ENCODE measurements around the gene GALK2.
"Not testable (repeated sequence)": the region's sequence is repeated elsewhere in the genome, so short reads cannot be mapped to it uniquely, and the experiment has no call there.

The GALK2 gene

GRCh38 chr15:49185473-49185872 is 15.4 kb downstream of the GALK2 start:
- Histone ChIP-seq H3K36me3 (ENCODE audit: control insufficient read depth in 1 of 2, insufficient read depth in 2 of 2, low read length in 2 of 2) (no peaks in the 10 kb centered on the region), H3K4me1 (ENCODE audit: control insufficient read depth in 1 of 2, insufficient read depth in 2 of 2, low read length in 2 of 2) (peaks cover 0 to 6% of the 10 kb centered on the region in 2 donors), H3K27me3 (ENCODE audit: control insufficient read depth in 1 of 2, insufficient read depth in 2 of 2, low read length in 2 of 2) (no peaks in the 10 kb centered on the region), H3K9ac (ENCODE audit: low read depth in 1 of 2, low read length in 2 of 2) (no peak overlapping the region), H3K4me3 (ENCODE audit: low read depth in 1 of 2, low read length in 2 of 2) (no peak overlapping the region), H3K9me3 (ENCODE audit: control insufficient read depth in 1 of 2, low read length in 2 of 2) (no peaks in the 10 kb centered on the region), H3K27ac (ENCODE audit: low read depth, low read length) (no peak overlapping the region)

DNA sequence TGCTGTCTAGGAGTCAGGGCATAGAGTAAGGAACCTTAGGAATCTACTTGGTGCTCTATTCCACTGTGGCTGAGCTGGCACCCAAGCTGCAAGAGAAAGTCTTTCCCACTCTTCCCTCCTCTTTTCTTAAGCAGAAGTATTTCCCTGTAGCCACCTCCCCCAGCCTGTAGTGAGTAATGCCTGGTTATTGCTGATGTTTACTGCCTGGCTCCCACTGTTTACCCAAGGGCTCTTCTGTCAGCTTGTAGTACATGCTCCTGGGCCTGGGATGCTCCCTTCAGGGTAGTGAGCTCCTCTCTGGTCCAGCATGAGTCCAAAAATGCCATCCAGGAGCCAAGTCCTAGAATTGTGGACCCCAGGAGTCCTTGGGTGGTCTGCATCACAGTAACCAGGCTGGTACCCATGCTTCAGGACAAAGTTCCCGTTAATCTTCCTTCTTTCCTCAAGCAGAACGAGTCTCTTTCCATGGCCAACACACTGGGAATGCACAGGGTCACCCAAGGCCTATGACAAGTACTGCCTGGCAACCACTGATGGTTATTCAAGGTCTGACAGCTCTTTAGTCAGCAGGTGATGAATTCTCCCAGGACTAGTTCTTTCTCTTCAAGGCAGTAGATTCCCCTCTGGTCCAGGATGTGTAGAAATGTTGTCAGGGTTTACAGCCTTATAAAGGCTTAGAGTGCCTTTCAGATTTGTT is 17.6 kb downstream of the GALK2 start:
- Histone ChIP-seq H3K27ac (ENCODE audit: low read depth, low read length) (no peak overlapping the region), H3K9ac (ENCODE audit: low read depth in 1 of 2, low read length in 2 of 2) (no peak overlapping the region), H3K36me3 (ENCODE audit: control insufficient read depth in 1 of 2, insufficient read depth in 2 of 2, low read length in 2 of 2) (no peaks in the 10 kb centered on the region), H3K9me3 (ENCODE audit: control insufficient read depth in 1 of 2, low read length in 2 of 2) (no peaks in the 10 kb centered on the region), H3K4me1 (ENCODE audit: control insufficient read depth in 1 of 2, insufficient read depth in 2 of 2, low read length in 2 of 2) (peaks cover 0 to 6% of the 10 kb centered on the region in 2 donors), H3K4me3 (ENCODE audit: low read depth in 1 of 2, low read length in 2 of 2) (no peak overlapping the region), H3K27me3 (ENCODE audit: control insufficient read depth in 1 of 2, insufficient read depth in 2 of 2, low read length in 2 of 2) (no peaks in the 10 kb centered on the region)

- Histone ChIP-seq H3K27me3 (ENCODE audit: control insufficient read depth in 1 of 2, insufficient read depth in 2 of 2, low read length in 2 of 2) (no peaks in the 10 kb centered on the region), H3K4me1 (ENCODE audit: control insufficient read depth in 1 of 2, insufficient read depth in 2 of 2, low read length in 2 of 2) (peaks cover 0 to 6% of the 10 kb centered on the region in 2 donors), H3K9me3 (ENCODE audit: control insufficient read depth in 1 of 2, low read length in 2 of 2) (no peaks in the 10 kb centered on the region), H3K36me3 (ENCODE audit: control insufficient read depth in 1 of 2, insufficient read depth in 2 of 2, low read length in 2 of 2) (no peaks in the 10 kb centered on the region), H3K27ac (ENCODE audit: low read depth, low read length) (no peak overlapping the region), H3K4me3 (ENCODE audit: low read depth in 1 of 2, low read length in 2 of 2) (no peak overlapping the region), H3K9ac (ENCODE audit: low read depth in 1 of 2, low read length in 2 of 2) (no peak overlapping the region)
Measured at GRCh38 chr15:49188933-49189332, 18.9 kb downstream of the GALK2 start.

DNA sequence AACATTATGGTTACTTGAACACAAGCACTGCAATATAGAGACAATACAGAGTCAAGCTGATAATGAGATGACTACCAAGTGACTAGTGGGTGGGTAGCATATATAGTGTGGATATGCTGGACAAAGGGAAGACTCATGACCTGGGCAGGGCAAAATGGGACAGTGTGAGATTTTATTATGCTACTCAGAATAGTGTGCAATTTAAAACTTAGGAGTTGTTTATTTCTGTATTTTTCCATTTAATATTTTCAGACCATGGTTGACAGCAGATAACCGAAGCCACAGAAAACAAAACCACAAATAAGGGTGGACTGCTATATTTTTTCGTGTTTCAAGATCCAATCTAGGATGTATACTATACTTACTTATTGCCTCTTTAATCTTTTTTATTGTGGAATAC is 19.6 kb downstream of the GALK2 start:
- Histone ChIP-seq H3K27ac (ENCODE audit: low read depth, low read length) (no peak overlapping the region), H3K9ac (ENCODE audit: low read depth in 1 of 2, low read length in 2 of 2) (no peak overlapping the region), H3K4me1 (ENCODE audit: control insufficient read depth in 1 of 2, insufficient read depth in 2 of 2, low read length in 2 of 2) (peaks cover 0 to 6% of the 10 kb centered on the region in 2 donors), H3K36me3 (ENCODE audit: control insufficient read depth in 1 of 2, insufficient read depth in 2 of 2, low read length in 2 of 2) (no peaks in the 10 kb centered on the region), H3K9me3 (ENCODE audit: control insufficient read depth in 1 of 2, low read length in 2 of 2) (no peaks in the 10 kb centered on the region), H3K4me3 (ENCODE audit: low read depth in 1 of 2, low read length in 2 of 2) (no peak overlapping the region), H3K27me3 (ENCODE audit: control insufficient read depth in 1 of 2, insufficient read depth in 2 of 2, low read length in 2 of 2) (no peaks in the 10 kb centered on the region)

DNA sequence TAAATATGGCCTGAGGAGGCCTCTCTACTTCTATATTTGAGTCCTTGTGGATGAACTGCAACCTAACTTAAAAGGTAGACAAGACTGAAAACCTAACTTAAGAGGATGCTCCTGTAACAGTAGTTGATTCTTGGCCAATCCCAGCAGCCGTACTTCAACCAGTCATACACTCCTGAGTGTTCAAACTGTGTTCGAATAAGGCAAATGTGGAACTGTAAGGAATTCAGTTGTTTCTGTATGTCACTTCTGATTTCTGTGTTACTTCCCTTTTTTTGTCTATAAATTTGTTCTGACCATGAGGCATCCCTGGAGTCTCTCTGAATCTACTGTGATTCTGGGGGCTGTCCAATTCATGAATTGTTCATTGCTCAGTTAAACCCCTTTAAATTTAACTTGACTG is 20.5 kb downstream of the GALK2 start:
- Histone ChIP-seq H3K36me3 (ENCODE audit: control insufficient read depth in 1 of 2, insufficient read depth in 2 of 2, low read length in 2 of 2) (no peaks in the 10 kb centered on the region), H3K27me3 (ENCODE audit: control insufficient read depth in 1 of 2, insufficient read depth in 2 of 2, low read length in 2 of 2) (no peaks in the 10 kb centered on the region), H3K4me1 (ENCODE audit: control insufficient read depth in 1 of 2, insufficient read depth in 2 of 2, low read length in 2 of 2) (peaks cover 0 to 4% of the 10 kb centered on the region in 2 donors), H3K9ac (ENCODE audit: low read depth in 1 of 2, low read length in 2 of 2) (no peak overlapping the region), H3K9me3 (ENCODE audit: control insufficient read depth in 1 of 2, low read length in 2 of 2) (no peaks in the 10 kb centered on the region), H3K4me3 (ENCODE audit: low read depth in 1 of 2, low read length in 2 of 2) (no peak overlapping the region), H3K27ac (ENCODE audit: low read depth, low read length) (no peak overlapping the region)

GRCh38 chr15:49191892-49192291 is 21.8 kb downstream of the GALK2 start:
- no peak overlapping the region for H3K27ac ChIP-seq (ENCODE audit: low read depth, low read length)
- H3K36me3 ChIP-seq (ENCODE audit: control insufficient read depth in 1 of 2, insufficient read depth in 2 of 2, low read length in 2 of 2), result no peaks in the 10 kb centered on the region
- no peak overlapping the region for H3K9ac ChIP-seq (ENCODE audit: low read depth in 1 of 2, low read length in 2 of 2)
- no peaks in the 10 kb centered on the region for H3K4me1 ChIP-seq (ENCODE audit: control insufficient read depth in 1 of 2, insufficient read depth in 2 of 2, low read length in 2 of 2)
- no peak overlapping the region for H3K4me3 ChIP-seq (ENCODE audit: low read depth in 1 of 2, low read length in 2 of 2)
- H3K27me3 ChIP-seq (ENCODE audit: control insufficient read depth in 1 of 2, insufficient read depth in 2 of 2, low read length in 2 of 2), result no peaks in the 10 kb centered on the region
- no peaks in the 10 kb centered on the region for H3K9me3 ChIP-seq (ENCODE audit: control insufficient read depth in 1 of 2, low read length in 2 of 2)

DNA sequence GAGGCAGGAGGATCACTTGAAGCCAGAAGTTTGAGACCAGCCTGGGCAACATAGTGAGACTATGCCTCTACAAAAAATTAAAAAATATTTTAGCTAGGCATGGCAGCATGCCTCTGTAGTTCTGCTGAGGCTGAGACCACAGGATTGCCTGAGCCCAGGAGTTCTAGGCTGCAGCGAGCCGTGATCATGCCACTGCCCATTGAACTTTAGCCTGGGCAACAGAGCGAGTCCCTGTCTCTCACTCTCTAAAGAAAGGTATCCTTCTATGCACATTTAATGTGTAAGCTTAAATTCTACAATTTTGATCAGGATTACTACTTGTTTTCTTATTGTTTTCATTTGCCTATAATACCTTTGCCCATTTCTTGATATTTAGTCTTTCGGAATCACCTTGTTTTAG is 26.8 kb downstream of the GALK2 start:
- Histone ChIP-seq H3K27ac (ENCODE audit: low read depth, low read length) (no peak overlapping the region), H3K9ac (ENCODE audit: low read depth in 1 of 2, low read length in 2 of 2) (no peak overlapping the region), H3K4me1 (ENCODE audit: control insufficient read depth in 1 of 2, insufficient read depth in 2 of 2, low read length in 2 of 2) (peaks cover 0 to 4% of the 10 kb centered on the region in 2 donors), H3K36me3 (ENCODE audit: control insufficient read depth in 1 of 2, insufficient read depth in 2 of 2, low read length in 2 of 2) (no peaks in the 10 kb centered on the region), H3K27me3 (ENCODE audit: control insufficient read depth in 1 of 2, insufficient read depth in 2 of 2, low read length in 2 of 2) (no peaks in the 10 kb centered on the region), H3K4me3 (ENCODE audit: low read depth in 1 of 2, low read length in 2 of 2) (no peak overlapping the region), H3K9me3 (ENCODE audit: control insufficient read depth in 1 of 2, low read length in 2 of 2) (no peaks in the 10 kb centered on the region)

GRCh38 chr15:49199666-49200065 is 29.6 kb downstream of the GALK2 start:
- peaks cover 0 to 7% of the 10 kb centered on the region in 2 donors for H3K36me3 ChIP-seq (ENCODE audit: control insufficient read depth in 1 of 2, insufficient read depth in 2 of 2, low read length in 2 of 2)
- H3K9me3 ChIP-seq (ENCODE audit: control insufficient read depth in 1 of 2, low read length in 2 of 2), result no peaks in the 10 kb centered on the region
- no peak overlapping the region for H3K4me3 ChIP-seq (ENCODE audit: low read depth in 1 of 2, low read length in 2 of 2)
- H3K4me1 ChIP-seq (ENCODE audit: control insufficient read depth in 1 of 2, insufficient read depth in 2 of 2, low read length in 2 of 2), result peaks cover 0 to 4% of the 10 kb centered on the region in 2 donors
- H3K27me3 ChIP-seq (ENCODE audit: control insufficient read depth in 1 of 2, insufficient read depth in 2 of 2, low read length in 2 of 2), result no peaks in the 10 kb centered on the region
- no peak overlapping the region for H3K27ac ChIP-seq (ENCODE audit: low read depth, low read length)
- no peak overlapping the region for H3K9ac ChIP-seq (ENCODE audit: low read depth in 1 of 2, low read length in 2 of 2)

DNA sequence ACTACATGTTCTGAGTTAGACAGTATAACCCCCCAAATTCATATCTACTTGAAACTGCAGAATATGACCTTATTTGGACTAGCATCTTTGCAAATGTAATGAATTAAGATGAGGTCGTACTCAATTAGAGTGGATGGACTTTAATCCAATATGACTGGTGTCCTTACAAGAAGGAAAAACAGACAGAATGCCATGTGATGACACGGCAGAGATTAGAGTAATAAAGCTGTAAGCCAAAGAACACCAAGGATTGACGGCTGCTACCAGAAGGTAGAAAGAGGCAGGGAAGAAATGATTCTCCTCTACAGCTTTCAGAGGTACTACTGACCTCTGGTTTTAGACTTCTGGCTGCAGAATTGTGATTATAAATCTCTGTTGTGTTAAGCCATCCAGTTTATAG is 30.3 kb downstream of the GALK2 start:
- Histone ChIP-seq H3K27ac (ENCODE audit: low read depth, low read length) (no peak overlapping the region), H3K4me1 (ENCODE audit: control insufficient read depth in 1 of 2, insufficient read depth in 2 of 2, low read length in 2 of 2) (peaks cover 0 to 4% of the 10 kb centered on the region in 2 donors), H3K4me3 (ENCODE audit: low read depth in 1 of 2, low read length in 2 of 2) (no peak overlapping the region), H3K27me3 (ENCODE audit: control insufficient read depth in 1 of 2, insufficient read depth in 2 of 2, low read length in 2 of 2) (no peaks in the 10 kb centered on the region), H3K36me3 (ENCODE audit: control insufficient read depth in 1 of 2, insufficient read depth in 2 of 2, low read length in 2 of 2) (peaks cover 0 to 7% of the 10 kb centered on the region in 2 donors), H3K9ac (ENCODE audit: low read depth in 1 of 2, low read length in 2 of 2) (no peak overlapping the region), H3K9me3 (ENCODE audit: control insufficient read depth in 1 of 2, low read length in 2 of 2) (no peaks in the 10 kb centered on the region)

DNA sequence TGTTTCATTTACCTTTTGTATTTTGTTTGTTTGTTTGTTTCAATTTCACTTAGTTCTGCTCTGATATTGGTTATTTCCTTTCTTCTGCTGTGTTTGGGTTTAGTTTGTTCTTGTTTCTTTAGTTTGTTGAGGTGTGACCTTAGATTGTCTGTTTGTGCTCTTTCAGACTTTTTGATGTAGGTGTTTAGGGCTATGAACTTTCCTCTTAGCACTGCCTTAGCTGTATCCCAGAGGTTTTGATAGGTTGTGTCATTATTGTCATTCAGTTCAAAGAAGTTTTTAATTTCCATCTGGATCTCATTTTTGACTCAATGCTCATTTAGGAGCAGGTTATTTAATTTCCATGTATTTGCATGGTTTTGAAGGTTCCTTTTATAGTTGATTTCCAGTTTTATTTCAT is 38.1 kb downstream of the GALK2 start:
- not testable (repeated sequence) for H3K27me3 ChIP-seq (ENCODE audit: control insufficient read depth in 1 of 2, insufficient read depth in 2 of 2, low read length in 2 of 2); H3K9ac ChIP-seq (ENCODE audit: low read depth in 1 of 2, low read length in 2 of 2); H3K4me3 ChIP-seq (ENCODE audit: low read depth in 1 of 2, low read length in 2 of 2); H3K27ac ChIP-seq (ENCODE audit: low read depth, low read length); H3K4me1 ChIP-seq (ENCODE audit: control insufficient read depth in 1 of 2, insufficient read depth in 2 of 2, low read length in 2 of 2); H3K36me3 ChIP-seq (ENCODE audit: control insufficient read depth in 1 of 2, insufficient read depth in 2 of 2, low read length in 2 of 2)
- peaks cover 5 to 14% of the 10 kb centered on the region in 2 donors for H3K9me3 ChIP-seq (ENCODE audit: control insufficient read depth in 1 of 2, low read length in 2 of 2)

Measured in duodenal mucosa (tissue), 2 donors.